Endothelial cell of umbilical vein (primary cell): Measurements from ENCODE around the gene SMS. TPM values are rescaled to one million over a fixed set of nuclear protein-coding genes. Genes with fewer than 3 reads are reported as not detected.

Experiments
- BruUV-seq: library from RNA; stranded (reverse); fragments of 400-500 nt; replicated peaks from 2 replicates; lab custom pipeline; 2021; lab: Mats Ljungman, UMichigan
- CTCF ChIA-PET: fragments of 300-600, 350-600 bp; sonication (Branson Sonifier 250); formaldehyde crosslinking; loops from one replicate; lab custom pipeline; 2021; ENCODE audit warnings: antibody characterized with exemption, inconsistent platforms; lab: Charles Lee
- POLR2A ChIA-PET: fragments of 300-600, 350-600 bp; sonication (Branson Sonifier 250); formaldehyde crosslinking; loops from one replicate; lab custom pipeline; 2021; ENCODE audit warnings: antibody characterized with exemption, inconsistent platforms; lab: Charles Lee
- DNase-seq: peaks from one replicate; pipeline ENCODE4 v3.0.0-alpha.2; 2011; ENCODE audit warnings: low read depth, low spot score
- FAIRE-seq: peaks from 2 replicates; lab custom pipeline; 2011; peaks lifted over from hg19 to GRCh38; lab: Jason Lieb, UNC
- H2AFZ ChIP-seq: 2 replicates; pipeline ENCODE4 v1.6.0; 2012; ENCODE audit warnings: low read depth, low read length, control low read depth, inconsistent platforms
- H3K27ac ChIP-seq: 2 replicates; pipeline ENCODE4 v1.5.1; 2011; ENCODE audit warnings: low read depth, mild to moderate bottlenecking, control low read depth, low read length, moderate library complexity; ENCODE audit not compliant: insufficient read depth
- H3K27me3 ChIP-seq, 2 experiments: 2 replicates each; pipeline versions ENCODE4 v1.6.0 to v1.6.1; 2011; ENCODE audit warnings: low read length in 2 of 2, mixed read lengths in 1 of 2; ENCODE audit not compliant: control insufficient read depth in 2 of 2, insufficient read depth in 2 of 2
- H3K36me3 ChIP-seq, 2 experiments: 2 replicates in 1 of 2; 3 replicates in 1 of 2; pipeline ENCODE4 v1.5.1; 2011; ENCODE audit warnings: low read length in 2 of 2, mild to moderate bottlenecking in 1 of 2, moderate library complexity in 1 of 2; ENCODE audit not compliant: control insufficient read depth in 2 of 2, insufficient read depth in 2 of 2; ENCODE audit errors: extremely low read depth in 1 of 2
- H3K4me1 ChIP-seq: 3 replicates; pipeline ENCODE4 v1.5.1; 2011; ENCODE audit warnings: mild to moderate bottlenecking, low read length; ENCODE audit not compliant: control insufficient read depth, insufficient read depth; ENCODE audit errors: extremely low read depth
- H3K4me2 ChIP-seq: 2 replicates; pipeline ENCODE4 v1.6.1; 2011; ENCODE audit warnings: low read length, control low read depth, mixed read lengths; ENCODE audit not compliant: insufficient read depth
- H3K4me3 ChIP-seq, 3 experiments: fragments of 200-600 bp in 1 of 3; sonication (generic), shearing (Covaris generic) in 1 of 3; replicated peaks in 1 of 3; 2 replicates each; pipeline ENCODE4 v1.5.1; 2011 to 2016; ENCODE audit warnings: control low read depth in 3 of 3, low read length in 3 of 3, mild to moderate bottlenecking in 2 of 3, inconsistent platforms in 1 of 3, low read depth in 1 of 3, moderate library complexity in 1 of 3; ENCODE audit not compliant: insufficient read depth in 1 of 3
- H3K79me2 ChIP-seq: 2 replicates; pipeline ENCODE4 v1.6.0; 2012; ENCODE audit warnings: low read length, inconsistent platforms; ENCODE audit not compliant: control insufficient read depth, insufficient read depth
- H3K9ac ChIP-seq: replicated peaks from 2 replicates; pipeline ENCODE3; 2011; ENCODE audit warnings: low read length, control low read depth; ENCODE audit not compliant: insufficient read depth; ENCODE audit errors: extremely low read depth
- H3K9me1 ChIP-seq: replicated peaks from 3 replicates; pipeline ENCODE4 v1.6.0; 2011; ENCODE audit warnings: mild to moderate bottlenecking, low read length; ENCODE audit not compliant: control insufficient read depth, insufficient read depth; ENCODE audit errors: extremely low read depth
- H3K9me3 ChIP-seq: replicated peaks from 2 replicates; pipeline ENCODE4 v1.5.1; 2012; ENCODE audit warnings: low read length, inconsistent platforms; ENCODE audit not compliant: control insufficient read depth, insufficient read depth
- H4K20me1 ChIP-seq: replicated peaks from 2 replicates; pipeline ENCODE3; 2011; ENCODE audit warnings: mild to moderate bottlenecking, low read length; ENCODE audit not compliant: control insufficient read depth, insufficient read depth; ENCODE audit errors: extremely low read depth
- EZH2 ChIP-seq: IDR thresholded peaks from 2 replicates; pipeline ENCODE4 v1.6.1; 2012; ENCODE audit warnings: borderline replicate concordance, low read depth, mild to moderate bottlenecking, moderate library complexity, low read length, inconsistent platforms; ENCODE audit not compliant: severe bottlenecking
- FOS ChIP-seq: IDR thresholded peaks from 2 replicates; pipeline ENCODE4 v1.6.1; 2011; ENCODE audit warnings: mild to moderate bottlenecking, low read length, moderate library complexity, borderline replicate concordance; ENCODE audit not compliant: insufficient read depth
- GATA2 ChIP-seq: IDR thresholded peaks from 2 replicates; pipeline ENCODE4 v1.7.0; 2011; ENCODE audit warnings: low read depth, mild to moderate bottlenecking, moderate library complexity, mixed read lengths, low read length; ENCODE audit not compliant: insufficient read length, insufficient read depth
- JUN ChIP-seq: IDR thresholded peaks from 2 replicates; pipeline ENCODE4 v1.6.1; 2011; ENCODE audit warnings: borderline replicate concordance, low read depth; ENCODE audit not compliant: insufficient read length, insufficient read depth
- MYC ChIP-seq: IDR thresholded peaks from one replicate; pipeline ENCODE4 v1.6.1; 2011; ENCODE audit warnings: mild to moderate bottlenecking, low read depth, low read length
- POLR2A ChIP-seq: IDR thresholded peaks from 2 replicates; pipeline ENCODE4 v1.6.1; 2012; ENCODE audit warnings: low read depth, mild to moderate bottlenecking, control low read depth, low read length
- POLR2AphosphoS5 ChIP-seq: IDR thresholded peaks from 2 replicates; pipeline ENCODE4 v1.6.1; 2012; ENCODE audit warnings: low read depth, mild to moderate bottlenecking, control low read depth, low read length, moderate library complexity; ENCODE audit not compliant: insufficient read depth
- dilution Hi-C: fragments of 300-500 bp; cut with MboI; formaldehyde crosslinking; loops from one replicate; pipeline ENCODE4 v1.15.0; 2019; ENCODE audit warnings: low sequenced_read_pairs; ENCODE audit not compliant: extremely low pct_ligation_motif_present
- intact Hi-C: fragments of 100-400 bp; cut with micrococcal nuclease; formaldehyde crosslinking; loops from one replicate; pipeline ENCODE4 v1.10.0; 2022
- polyA plus RNA-seq, 4 experiments: library from polyadenylated mRNA; depleted of rRNA in 3 of 4; stranded (reverse) in 3 of 4; unstranded in 1 of 4; fragments of >200 nt; gene quantifications; 2 replicates each; pipeline versions ENCODE4 v1.2.1 to v1.2.3, GENCODE V29; 2011 to 2012; ENCODE audit warnings: missing spikeins in 1 of 4
- total RNA-seq: library from RNA; stranded (reverse); gene quantifications from 2 replicates; pipeline ENCODE4 v1.2.3, GENCODE V29; 2021
- TF ChIP-seq, protein P1 (sequence below), 2 donors: IDR thresholded peaks; 1 replicate in 1 of 2; 2 replicates in 1 of 2; pipeline ENCODE4 v1.5.1; 2011; ENCODE audit warnings: low read length in 2 of 2, mild to moderate bottlenecking in 2 of 2, moderate library complexity in 2 of 2, control low read depth in 1 of 2, inconsistent platforms in 1 of 2, low read depth in 1 of 2; ENCODE audit not compliant: insufficient read depth in 1 of 2; ENCODE audit errors: extremely low read depth in 1 of 2
- TF ChIP-seq, protein P2 (sequence below): IDR thresholded peaks from 2 replicates; pipeline ENCODE4 v1.6.1; 2011; ENCODE audit not compliant: insufficient read depth, insufficient read length

SMS gene
- total and polyA plus RNA-seq, 2 donors (not counting 3 experiments of a cell fraction or from before 2014, with no cell fraction given): 57.1 to 173 TPM

DNA sequence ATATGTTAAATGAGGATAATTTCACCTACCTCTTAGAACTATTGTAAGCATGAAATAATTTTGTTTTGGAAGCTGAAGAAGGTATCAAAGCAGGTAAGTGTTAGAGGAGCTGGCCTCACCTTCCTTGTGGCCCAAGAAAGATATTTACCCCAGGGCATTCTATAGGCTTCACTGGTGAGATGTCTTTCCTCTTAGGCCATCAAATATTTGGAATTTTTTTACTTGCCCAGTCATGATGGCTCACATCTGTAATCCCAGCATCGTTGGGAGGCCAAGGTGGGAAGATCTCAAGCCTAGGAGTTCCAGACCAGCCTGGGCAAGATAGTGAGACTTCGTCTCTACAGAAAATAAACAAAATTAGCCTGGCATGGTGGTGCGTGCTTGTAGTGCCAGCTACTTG, 6.1 kb upstream of the SMS start:
- no peak overlapping the region for H3K27ac ChIP-seq
- no peaks in the 10 kb centered on the region for H3K36me3 ChIP-seq
- H3K9ac ChIP-seq: no peak overlapping the region
- BruUV-seq: no TSS peak
- H3K4me1 ChIP-seq: peaks cover 16% of the 10 kb centered on the region
- no peaks in the 10 kb centered on the region for H4K20me1 ChIP-seq
- H2AFZ ChIP-seq: no peak overlapping the region
- intact Hi-C loops (no loop called here), dilution Hi-C loops (no loop called here)
- DNase-seq (no peak), FAIRE-seq (no peak)
- TF ChIP-seq, protein P1, sequence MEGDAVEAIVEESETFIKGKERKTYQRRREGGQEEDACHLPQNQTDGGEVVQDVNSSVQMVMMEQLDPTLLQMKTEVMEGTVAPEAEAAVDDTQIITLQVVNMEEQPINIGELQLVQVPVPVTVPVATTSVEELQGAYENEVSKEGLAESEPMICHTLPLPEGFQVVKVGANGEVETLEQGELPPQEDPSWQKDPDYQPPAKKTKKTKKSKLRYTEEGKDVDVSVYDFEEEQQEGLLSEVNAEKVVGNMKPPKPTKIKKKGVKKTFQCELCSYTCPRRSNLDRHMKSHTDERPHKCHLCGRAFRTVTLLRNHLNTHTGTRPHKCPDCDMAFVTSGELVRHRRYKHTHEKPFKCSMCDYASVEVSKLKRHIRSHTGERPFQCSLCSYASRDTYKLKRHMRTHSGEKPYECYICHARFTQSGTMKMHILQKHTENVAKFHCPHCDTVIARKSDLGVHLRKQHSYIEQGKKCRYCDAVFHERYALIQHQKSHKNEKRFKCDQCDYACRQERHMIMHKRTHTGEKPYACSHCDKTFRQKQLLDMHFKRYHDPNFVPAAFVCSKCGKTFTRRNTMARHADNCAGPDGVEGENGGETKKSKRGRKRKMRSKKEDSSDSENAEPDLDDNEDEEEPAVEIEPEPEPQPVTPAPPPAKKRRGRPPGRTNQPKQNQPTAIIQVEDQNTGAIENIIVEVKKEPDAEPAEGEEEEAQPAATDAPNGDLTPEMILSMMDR (IDR thresholded peaks at IDR 0.05; ENCODE audit: extremely low read depth in 1 of 2, insufficient read depth in 1 of 2, low read depth in 1 of 2, low read length in 2 of 2): no peak
- TF ChIP-seq MYC (no peak), FOS (no peak), POLR2AphosphoS5 (no peak), GATA2 (no peak), POLR2A (no peak), JUN (no peak), EZH2 (no peak)
- TF ChIP-seq, protein P2, sequence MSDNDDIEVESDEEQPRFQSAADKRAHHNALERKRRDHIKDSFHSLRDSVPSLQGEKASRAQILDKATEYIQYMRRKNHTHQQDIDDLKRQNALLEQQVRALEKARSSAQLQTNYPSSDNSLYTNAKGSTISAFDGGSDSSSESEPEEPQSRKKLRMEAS: no peak
- no peak overlapping the region for H3K4me2 ChIP-seq
- no peaks in the 10 kb centered on the region for H3K9me3 ChIP-seq
- no peaks in the 10 kb centered on the region for H3K9me1 ChIP-seq
- ChIA-PET CTCF (interaction anchor here (1.9 kb wide), 1 partner anchor 51 kb away, joined by 4 read pairs; no protein-coding TSS in a partner anchor), POLR2A (no interaction called here)
- H3K79me2 ChIP-seq: no peaks in the 10 kb centered on the region
- H3K4me3 ChIP-seq: no peak overlapping the region
- no peaks in the 10 kb centered on the region for H3K27me3 ChIP-seq
